Measurements from ENCODE around the gene B3GALNT2.

B3GALNT2 gene

DNA sequence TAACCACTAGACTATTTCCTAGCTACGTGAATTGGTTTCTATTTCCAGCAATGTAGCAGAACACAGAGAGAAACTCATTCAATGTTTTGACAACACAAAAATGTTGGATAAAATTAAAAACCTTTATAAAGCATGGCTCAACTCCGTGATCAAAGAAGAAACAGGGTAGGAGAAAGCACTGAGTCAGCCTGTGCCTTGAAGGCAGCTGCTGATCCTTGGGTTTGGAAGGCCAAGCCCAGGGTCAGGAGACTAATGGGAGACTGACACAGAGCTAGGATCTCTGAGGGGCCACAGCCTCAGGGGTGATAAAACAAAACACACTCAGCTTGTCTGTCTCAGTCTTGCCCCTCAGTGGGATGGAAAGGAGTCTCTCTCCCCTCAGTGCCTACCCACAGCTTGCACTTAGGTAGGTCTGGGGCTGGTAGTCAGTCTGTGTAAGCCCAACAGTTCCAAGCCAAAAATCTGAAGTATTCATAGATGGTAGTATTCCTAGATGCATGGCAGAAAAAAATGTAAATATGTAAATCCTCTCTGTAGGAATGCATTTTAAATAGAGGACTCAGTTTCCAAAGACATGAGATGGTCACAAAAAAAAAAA is 53.3 kb downstream of the B3GALNT2 start:
- DNase-seq (ENCODE audit: low spot score) = no peak

DNA sequence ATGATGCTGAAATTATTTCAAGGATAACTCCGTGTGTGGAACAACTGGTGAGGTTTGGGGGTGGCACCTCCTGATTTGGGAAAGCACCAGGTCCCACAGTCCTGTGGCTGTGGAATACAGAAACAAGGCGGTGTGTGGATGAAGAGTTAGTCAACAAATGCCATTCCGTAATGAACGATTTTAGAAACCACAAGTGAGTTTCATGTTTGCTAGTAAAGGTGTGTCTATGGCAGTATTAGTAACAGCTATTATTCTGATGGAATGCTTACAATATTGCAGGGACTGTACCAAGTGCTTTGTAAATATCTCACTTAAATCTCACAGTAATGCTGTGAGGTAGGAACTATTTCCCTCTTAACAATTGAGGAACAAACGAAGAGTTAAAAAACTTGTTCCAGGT is 53.8 kb downstream of the B3GALNT2 start:
- DNase-seq (ENCODE audit: low spot score) = no peak

DNA sequence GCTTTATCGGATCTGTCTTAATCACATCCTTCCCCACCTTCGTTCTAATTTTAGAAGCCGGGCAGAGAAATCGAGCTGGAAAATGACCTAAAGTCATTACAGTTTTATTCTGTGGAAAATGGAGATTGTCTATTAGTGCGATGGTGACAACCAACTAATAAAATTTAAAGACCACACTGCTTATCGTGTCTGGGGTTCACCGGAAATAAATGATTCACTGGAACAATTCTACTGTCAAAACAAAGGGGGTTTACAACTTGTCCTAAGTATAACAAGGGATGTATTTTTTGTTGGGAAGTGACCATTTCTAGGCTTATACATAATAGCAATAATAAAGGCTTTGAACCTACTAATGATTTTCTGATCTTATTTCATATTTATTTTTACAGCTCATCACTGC is 55.6 kb downstream of the B3GALNT2 start:
- no peak for DNase-seq (ENCODE audit: low spot score)

DNA sequence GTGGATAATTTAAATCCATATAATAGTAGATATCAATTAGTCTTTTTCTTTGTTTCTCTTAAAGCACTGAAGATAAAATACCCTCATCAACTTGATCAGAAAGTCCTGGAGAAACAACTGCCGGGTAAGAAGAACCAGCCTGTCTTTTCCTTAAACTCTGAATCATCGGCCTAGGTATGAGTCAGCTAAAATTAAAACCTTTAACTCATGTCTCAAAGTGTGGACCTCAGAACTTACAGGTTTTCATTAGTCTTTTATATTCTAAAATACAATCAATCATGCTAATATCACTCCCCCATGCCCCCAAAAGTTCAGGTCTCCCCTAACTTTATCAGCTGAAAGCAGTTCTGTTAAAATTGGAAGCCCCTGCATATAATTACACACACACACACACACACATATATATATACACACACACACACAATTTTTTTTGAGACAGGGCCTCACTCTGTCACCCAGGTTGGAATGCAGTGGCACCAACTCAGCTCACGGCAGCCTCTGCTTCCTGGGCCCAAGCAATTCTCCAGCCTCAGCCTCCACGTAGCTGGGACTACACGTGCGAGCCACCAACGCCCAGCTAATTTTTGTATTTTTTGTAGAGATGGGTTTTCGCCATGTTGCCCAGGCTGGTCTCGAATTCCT is 61.3 kb downstream of the B3GALNT2 start:
- DNase-seq (ENCODE audit: low spot score) = peak; percentile 68

DNA sequence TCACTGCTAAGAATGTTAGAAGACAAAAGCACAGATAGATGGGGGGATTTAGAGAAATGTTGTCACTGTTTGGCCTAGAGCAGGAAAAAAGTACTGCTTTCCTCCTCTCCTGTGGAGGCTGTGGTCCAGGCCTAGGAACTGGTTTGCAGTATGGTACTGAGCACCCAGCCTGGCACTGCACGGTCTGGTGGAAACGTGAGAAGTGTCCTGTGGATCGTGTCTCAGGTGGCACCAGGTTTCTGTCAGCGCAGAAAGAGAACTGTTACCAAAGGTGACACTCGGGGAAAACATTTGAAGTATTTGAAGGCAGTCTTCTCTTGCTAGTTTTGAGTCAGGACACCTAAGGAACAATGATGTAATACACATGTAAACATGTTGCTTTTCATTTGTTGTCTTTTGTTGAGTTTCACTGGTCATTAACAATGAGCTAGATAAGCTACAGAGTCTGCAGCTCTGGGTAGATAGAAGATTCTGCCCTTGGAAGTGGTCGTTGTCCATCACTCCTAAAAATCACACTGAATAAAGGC is 63.0 kb downstream of the B3GALNT2 start:
- no peak for DNase-seq (ENCODE audit: low spot score)

DNA sequence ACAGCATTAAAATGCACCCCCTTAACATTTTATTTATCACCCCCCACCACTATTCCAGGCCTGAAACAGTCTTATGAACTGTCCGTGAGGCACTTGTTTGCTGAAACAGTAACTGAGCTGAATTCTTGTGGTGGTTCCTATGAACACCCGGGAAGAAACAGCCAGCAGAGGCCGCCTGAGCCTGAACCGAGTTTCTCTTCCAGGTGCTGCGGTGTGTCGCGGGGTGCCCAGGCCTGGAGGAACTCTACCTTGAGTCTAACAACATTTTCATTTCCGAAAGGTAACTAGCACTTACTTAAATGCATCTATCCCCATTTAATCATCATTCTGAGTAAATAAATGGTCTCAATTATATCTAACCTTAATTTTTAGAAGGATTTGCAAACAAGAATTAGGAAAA is 70.3 kb downstream of the B3GALNT2 start:
- no peak for DNase-seq (ENCODE audit: low spot score)

DNA sequence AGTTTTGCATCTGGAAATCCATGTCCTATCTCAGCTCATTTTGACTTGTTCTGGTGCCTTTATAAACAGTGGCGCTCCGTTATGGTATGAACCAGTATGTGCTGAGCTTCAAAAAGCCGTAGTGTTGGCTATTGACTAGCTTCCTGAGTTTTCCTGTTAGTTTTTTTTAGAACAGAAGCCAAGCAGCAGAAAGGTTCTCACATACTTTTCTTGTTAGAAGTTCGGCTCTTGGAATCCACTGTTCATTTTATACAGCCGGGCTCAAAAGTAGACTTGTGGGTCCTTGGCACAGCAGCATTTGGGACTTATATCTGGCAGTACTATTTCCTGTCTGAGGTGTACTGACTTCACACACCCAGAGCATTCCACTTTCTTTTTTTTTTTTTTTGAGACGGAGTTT is 73.3 kb downstream of the B3GALNT2 start:
- no peak for DNase-seq (ENCODE audit: low spot score)

DNA sequence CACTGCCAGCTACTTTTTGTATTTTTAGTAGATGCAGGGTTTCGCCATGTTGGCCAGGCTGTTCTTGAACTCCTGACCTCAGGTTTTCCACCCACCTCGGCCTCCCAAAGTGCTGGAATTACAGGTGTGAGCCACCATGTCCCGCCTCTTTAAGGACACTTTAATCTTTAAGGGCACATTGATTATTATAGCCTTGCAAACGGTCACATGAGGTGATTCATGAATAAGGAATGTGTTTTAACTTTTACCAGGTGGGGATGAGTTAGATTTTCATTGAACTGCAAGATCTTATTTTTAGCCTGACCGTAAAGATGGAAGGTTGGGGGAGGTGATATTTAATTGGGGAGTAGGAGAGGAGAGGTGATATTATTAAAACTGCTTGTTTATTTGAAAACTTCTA is 75.1 kb downstream of the B3GALNT2 start:
- no peak for DNase-seq (ENCODE audit: low spot score)

DNA sequence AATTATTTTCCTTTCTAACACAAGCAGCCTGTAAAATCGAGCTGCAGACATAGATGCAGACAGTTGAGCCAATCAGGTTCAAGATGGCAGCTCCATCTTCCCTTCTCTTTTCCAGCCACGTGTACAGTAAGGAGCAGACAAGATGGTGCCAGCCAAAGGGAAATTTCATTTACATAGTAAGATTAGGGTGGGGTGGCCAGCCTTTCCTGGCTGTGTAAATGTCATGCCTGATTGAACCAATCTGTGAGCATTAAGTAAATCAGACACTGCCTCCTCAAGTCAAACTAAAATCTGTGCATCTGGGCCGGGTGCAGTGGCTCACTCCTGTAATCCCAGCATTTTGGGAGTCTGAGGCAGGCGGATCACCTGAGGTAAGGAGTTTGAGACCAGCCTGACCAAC is 76.8 kb downstream of the B3GALNT2 start:
- no peak for DNase-seq (ENCODE audit: low spot score)

DNA sequence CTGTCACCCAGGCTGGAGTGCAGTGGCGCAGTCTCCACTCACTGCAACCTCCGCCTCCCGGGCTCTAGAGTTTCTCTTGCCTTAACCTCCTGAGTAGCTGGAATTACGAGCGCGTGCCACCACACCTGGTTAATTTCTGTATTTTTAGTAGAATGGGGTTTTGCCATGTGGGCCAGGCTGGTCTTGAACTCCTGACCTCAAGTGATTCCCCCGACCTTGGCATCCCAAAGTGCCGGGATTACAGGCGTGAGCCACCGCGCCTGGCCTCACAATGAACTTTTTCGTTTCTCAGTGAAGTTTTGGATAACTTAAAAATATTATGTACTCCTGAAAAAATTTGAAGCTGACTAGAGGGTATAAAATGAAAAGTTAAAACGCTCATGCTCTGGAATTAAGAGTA is 77.6 kb downstream of the B3GALNT2 start:
- no peak for DNase-seq (ENCODE audit: low spot score)

DNA sequence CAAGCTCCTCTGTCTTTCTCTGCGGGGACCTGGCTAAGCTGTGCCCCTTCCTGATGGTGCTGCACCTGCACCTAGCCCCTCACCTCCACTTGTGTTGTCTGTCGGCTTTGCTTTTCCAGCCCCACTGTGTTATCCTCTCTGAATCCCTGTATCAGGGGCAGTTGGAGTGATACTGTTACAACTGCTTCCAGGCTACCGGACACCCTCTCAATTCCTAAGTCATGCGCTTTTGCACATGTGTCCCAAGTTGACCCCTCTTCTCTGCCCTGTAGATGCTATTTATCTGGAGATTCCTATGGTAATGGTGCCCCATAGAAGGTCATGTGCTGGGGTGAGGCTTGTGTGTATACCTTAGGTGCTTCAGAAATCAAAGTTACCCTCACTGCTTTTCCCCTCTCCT is 78.1 kb downstream of the B3GALNT2 start:
- DNase-seq (ENCODE audit: low spot score) = no peak

DNA sequence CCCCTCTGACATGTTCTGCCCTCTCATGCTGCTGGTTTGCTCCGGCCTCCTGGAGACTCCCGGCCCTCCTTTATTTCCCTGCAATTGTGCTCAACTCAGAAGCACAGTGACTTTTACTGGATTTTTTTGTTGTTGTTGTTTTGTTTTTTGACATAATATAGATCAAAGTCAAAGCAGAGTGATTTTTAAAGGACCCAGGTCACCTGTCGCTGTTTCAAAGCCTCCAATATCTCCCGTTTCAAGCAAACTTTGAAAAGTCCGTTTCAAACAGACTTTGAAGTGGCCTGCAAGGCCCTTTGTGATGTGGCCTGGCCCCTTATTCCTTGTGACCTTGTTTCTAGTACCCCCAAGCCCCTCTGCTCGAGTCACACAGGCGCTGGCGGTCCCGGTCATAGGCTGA is 78.9 kb downstream of the B3GALNT2 start:
- no peak for DNase-seq (ENCODE audit: low spot score)

DNA sequence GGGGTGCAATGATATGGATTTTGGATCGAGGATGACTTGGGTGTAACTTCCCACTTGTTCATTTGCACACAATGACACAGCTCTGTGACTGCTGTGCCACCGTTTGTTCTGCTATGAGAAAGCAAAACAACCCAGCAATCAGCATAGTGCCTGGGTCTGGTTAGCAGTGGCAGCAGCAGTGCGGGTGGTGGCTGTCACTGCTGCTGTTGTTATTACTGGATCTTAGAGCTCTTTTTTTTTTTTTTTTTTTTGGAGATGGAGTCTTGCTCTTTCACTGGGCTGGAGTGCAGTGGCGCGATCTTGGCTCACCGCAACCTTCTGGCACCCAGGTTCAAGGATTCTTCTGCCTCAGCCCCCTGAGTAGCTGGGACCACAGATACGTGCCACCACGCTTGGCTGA is 80.2 kb downstream of the B3GALNT2 start:
- no peak for DNase-seq (ENCODE audit: low spot score)

DNA sequence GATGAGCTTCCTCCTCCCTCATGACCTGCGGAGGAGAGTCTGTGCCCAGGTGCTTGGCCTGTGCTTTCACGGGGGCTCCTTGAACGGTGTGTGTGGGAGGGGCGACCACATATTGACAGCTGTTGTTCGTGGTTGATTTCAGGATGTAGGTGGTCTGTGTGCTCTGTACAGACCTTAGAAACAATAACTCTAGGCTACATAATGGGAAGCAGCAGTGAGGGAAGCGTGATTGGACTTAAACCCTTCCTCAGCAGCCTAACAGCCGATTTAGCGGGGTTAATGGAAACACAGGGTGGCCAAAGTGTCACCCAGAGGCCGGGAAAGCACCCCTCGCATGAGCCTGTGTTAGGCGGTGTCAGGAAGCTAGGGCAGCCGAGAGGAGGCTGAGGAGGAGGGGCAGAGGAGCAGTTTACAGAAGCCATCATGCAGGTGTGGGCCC is 81.0 kb downstream of the B3GALNT2 start:
- DNase-seq (ENCODE audit: low spot score) = no peak

DNA sequence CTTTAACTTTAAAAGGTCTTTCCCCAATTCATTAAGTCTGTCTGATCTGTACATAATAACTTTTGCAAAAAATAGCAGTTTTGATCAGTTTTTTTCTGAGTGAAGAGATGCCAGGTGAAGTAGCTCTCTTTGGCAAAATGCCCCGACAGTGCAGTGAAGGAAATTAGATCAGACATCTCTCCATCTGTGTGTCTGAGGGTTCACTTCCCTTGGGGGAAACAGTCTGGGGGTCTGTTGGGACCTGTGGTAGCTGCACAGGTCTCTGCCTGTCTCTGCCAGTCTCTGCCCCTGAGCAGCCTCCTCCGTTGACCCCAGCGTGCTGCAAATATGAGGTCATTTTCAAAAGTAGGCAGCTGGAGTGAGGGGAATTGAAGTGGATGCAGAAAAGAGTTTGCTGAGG is 82.5 kb downstream of the B3GALNT2 start:
- no peak for DNase-seq (ENCODE audit: low spot score)

DNA sequence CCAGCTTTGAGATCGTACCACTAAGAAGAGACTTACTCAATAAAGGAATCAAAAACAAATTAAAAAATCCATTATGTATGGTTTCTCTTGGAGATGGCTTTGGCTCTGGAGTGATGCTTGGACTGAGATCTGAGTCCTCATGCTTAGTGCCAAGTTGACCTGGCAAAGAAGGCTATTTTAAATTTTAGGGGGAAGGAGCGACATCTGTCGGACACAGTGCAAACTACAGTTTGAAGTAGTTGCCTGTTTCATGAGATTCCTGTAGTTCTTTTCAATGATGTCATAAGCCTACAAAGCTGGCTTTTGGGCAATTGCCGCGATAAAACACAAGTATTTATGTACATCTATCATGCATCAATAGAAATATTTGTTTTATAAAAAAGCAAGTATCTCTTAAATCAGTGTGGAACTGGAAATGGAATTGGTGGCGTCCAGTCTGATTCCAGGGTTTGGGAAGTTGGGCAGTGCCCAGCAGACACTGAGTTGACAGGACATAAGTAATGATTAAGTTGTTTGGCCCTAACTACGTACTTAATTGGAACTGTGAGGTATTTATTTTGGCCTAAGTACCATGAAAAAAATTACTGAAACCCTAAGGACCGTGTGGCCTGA is 87.1 kb downstream of the B3GALNT2 start:
- peak; percentile 80 for DNase-seq (ENCODE audit: low spot score)

DNA sequence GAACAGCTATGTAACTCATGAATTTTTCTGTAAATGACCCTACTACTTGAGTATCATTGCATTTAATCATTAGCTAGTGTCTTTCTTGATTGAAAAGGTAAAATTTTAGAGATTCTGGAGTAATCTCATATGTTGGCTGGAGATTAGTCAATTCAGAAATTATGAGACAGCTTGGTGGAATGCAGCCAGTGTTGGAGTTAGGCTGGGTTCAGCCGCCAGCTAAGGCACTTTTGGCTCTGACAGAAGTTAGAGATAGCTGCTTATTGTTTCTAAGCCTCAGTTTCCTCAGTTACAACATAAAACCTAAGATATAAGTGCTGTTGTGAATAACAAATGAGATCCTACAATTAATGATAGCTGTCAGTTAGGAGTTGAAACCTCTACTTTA is 87.6 kb downstream of the B3GALNT2 start:
- no peak for DNase-seq (ENCODE audit: low spot score)

DNA sequence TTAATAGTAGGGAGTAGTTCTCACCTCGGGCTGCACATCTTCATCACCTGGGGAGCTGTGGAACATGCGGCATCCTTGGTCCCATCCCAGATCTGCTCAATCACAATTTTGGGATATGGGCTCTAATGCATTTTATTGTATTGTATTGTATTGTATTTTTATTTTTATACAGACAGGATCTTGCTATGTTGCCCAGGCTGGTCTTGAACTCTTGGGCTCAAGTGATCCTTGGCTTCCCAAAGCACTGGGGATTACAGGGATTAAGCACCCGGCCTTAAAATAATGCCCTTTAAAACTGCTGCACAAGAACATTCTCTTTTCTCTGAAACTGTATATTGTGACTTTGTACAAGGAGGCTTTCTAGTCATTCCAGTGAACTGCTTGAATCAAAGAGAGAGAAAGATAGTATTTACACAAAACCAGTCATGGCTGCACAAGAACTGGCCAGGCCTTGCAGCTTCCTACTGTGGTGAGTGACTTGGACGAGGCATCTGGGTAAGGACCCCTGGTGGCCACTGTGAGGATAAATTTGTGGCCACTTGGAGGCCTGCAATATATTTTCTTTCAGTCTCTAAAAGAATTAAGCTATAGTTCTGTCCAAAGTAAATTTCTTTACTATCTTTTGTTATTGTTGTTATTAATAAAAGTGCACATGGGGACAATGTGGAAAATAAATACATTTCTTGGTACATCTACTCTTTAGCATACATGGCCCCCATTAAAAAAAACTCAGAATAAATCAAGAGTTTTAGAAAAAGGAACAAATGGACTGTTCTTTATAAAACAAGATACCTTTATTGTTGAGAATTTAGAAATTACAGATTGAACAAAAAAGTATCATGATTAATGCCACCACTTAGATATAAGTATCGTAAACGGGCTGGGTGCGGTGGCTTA is 89.0 kb downstream of the B3GALNT2 start:
- DNase-seq (ENCODE audit: low spot score) = peak; percentile 73

DNA sequence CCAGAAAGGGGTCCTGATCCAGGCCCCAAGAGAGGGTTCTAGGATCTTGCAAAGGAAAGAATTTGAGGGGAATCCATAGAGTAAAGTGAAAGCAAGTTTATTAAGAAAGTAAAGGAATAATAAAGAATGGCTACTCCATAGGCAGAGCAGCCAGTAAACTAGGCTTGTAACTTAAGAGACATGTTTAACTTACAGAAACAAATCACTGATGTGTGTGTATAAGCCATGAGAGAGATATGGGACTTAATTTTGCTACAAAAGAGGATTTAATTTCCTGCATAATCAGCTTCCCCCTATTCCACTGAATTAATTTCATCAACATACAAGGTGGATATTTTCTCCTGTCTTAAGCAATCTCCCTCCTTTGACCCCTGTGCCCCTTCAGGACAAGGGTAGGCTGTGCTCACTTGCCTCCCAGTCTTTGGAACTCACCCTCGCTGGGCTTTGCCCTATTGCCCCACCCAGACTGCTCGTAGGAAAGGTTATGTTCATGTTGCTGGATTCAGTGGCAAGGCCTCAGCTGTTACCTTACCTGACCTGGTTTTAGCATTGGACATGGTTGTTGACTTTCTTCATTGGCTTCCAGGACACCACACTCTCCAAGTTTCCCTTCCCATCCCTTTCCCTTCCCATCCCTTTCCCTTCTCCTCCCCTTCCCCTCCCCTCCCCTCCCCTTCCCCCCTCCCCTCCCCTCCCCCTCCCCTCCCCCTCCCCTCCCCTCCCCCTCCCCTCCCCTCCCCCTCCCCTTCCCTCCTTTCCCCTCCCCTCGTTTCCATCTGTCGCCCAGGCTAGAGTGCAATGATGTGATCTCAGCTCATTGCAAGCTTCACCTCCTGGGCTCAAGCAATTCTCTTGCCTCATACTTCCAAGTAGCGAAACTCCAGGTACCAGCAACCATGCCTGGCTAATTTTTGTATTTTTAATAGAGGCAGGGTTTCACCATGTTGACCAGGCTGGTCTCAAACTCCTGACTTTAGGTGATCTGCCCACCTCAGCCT is 92.5 kb downstream of the B3GALNT2 start:
- DNase-seq (ENCODE audit: low spot score) = no peak

DNA sequence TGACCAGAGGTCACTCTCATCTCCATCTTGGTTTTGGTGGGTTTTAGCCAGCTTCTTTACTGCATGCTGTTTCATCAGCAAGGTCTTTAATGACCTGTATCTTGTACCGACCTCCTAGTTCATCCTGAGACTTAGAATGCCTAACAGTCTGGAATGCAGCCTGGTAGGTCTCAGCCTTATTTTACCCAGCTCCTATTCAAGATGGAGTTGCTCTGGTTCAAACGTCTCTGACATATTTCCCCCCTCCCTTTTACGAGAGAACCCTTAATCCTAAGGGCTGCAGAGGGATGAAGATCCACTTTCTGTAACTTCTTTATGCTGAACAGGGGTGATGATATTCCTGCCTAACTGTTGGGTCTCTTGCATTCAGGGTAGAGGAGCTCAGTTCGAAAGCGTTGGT is 93.8 kb downstream of the B3GALNT2 start:
- DNase-seq (ENCODE audit: low spot score) = no peak
